ENCODE measurements around the gene ITFG2. TPM values are rescaled to one million over a fixed set of nuclear protein-coding genes. Genes with fewer than 3 reads are reported as not detected.

Gene ITFG2
- total and polyA plus RNA-seq, 2 donors (not counting 3 experiments of a cell fraction or from before 2014, with no cell fraction given) = 25.0 to 31.9 TPM

DNA sequence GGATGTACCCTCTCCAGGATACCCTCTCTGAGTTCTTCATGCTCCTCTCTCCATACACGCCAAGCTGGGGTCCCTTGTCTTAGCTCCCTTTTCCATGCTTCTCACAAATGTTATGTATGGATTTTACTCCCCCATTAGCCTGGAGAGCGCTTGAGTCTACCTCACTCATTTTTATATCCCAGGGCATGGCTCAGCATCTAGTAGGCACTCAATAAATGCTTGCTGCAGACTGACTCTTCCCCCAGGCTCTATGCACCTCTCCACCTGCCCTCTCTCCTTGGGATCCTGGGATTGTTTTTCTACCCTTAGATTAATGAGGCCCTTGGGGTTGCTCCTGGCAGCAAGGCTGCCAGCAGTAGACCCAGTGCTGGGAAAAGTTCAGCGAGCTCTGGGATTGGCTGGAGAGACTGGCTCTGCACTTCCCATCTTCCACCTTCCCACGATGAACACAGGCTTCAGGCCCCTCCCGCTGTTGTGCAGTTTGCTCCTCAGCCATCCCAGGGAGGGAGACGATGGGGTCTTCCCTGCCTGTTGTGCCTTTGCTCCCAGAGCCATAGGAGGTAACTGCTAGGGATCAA, 20.2 kb downstream of the ITFG2 start:
- ChIA-PET CTCF (interaction anchor here (0.9 to 2.1 kb wide), 3 partner anchors 13 to 21 kb away, joined by 3 to 9 read pairs (median 5); no protein-coding TSS in a partner anchor), POLR2A (no interaction called here)
- Histone ChIP-seq H3K9me3 (replicated peaks; ENCODE audit: control insufficient read depth, insufficient read depth, low read length) (no peaks in the 10 kb centered on the region), H3K4me1 (ENCODE audit: control insufficient read depth, extremely low read depth, insufficient read depth, low read length) (no peaks in the 10 kb centered on the region), H3K27ac (ENCODE audit: insufficient read depth, low read depth, low read length) (no peak overlapping the region), H3K9ac (replicated peaks; ENCODE audit: extremely low read depth, insufficient read depth, low read length) (no peak overlapping the region), H3K79me2 (ENCODE audit: control insufficient read depth, insufficient read depth, low read length) (no peaks in the 10 kb centered on the region), H3K36me3 (ENCODE audit: control insufficient read depth in 2 of 2, extremely low read depth in 1 of 2, insufficient read depth in 2 of 2, low read length in 2 of 2) (peaks cover 0 to 5% of the 10 kb centered on the region in 2 experiments), H3K27me3 (ENCODE audit: control insufficient read depth in 2 of 2, insufficient read depth in 2 of 2, low read length in 2 of 2) (peaks cover 0 to 4% of the 10 kb centered on the region in 2 experiments), H3K9me1 (replicated peaks; ENCODE audit: control insufficient read depth, extremely low read depth, insufficient read depth, low read length) (no peaks in the 10 kb centered on the region), H4K20me1 (replicated peaks; ENCODE audit: control insufficient read depth, extremely low read depth, insufficient read depth, low read length) (no peaks in the 10 kb centered on the region), H3K4me2 (ENCODE audit: insufficient read depth, low read length) (no peak overlapping the region), H2AFZ (ENCODE audit: low read depth, low read length) (no peak overlapping the region), H3K4me3 (replicated peaks in 1 of 3; ENCODE audit: insufficient read depth in 1 of 3, low read depth in 1 of 3, low read length in 3 of 3) (no peak overlapping the region)
- TF ChIP-seq POLR2A (IDR thresholded peaks at IDR 0.05; ENCODE audit: low read depth, low read length) (no peak), EZH2 (IDR thresholded peaks at IDR 0.05; ENCODE audit: borderline replicate concordance, low read depth, low read length, severe bottlenecking) (no peak), FOS (IDR thresholded peaks at IDR 0.05; ENCODE audit: borderline replicate concordance, insufficient read depth, low read length) (no peak), POLR2AphosphoS5 (IDR thresholded peaks at IDR 0.05; ENCODE audit: insufficient read depth, low read depth, low read length) (no peak), GATA2 (IDR thresholded peaks at IDR 0.05; ENCODE audit: insufficient read depth, insufficient read length, low read depth, low read length) (no peak), JUN (IDR thresholded peaks at IDR 0.05; ENCODE audit: borderline replicate concordance, insufficient read depth, insufficient read length, low read depth) (no peak), MYC (IDR thresholded peaks at IDR 0.05; ENCODE audit: low read depth, low read length) (no peak)
- TF ChIP-seq, protein P1, sequence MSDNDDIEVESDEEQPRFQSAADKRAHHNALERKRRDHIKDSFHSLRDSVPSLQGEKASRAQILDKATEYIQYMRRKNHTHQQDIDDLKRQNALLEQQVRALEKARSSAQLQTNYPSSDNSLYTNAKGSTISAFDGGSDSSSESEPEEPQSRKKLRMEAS (IDR thresholded peaks at IDR 0.05; ENCODE audit: insufficient read depth, insufficient read length) = no peak
- TF ChIP-seq, protein P2, sequence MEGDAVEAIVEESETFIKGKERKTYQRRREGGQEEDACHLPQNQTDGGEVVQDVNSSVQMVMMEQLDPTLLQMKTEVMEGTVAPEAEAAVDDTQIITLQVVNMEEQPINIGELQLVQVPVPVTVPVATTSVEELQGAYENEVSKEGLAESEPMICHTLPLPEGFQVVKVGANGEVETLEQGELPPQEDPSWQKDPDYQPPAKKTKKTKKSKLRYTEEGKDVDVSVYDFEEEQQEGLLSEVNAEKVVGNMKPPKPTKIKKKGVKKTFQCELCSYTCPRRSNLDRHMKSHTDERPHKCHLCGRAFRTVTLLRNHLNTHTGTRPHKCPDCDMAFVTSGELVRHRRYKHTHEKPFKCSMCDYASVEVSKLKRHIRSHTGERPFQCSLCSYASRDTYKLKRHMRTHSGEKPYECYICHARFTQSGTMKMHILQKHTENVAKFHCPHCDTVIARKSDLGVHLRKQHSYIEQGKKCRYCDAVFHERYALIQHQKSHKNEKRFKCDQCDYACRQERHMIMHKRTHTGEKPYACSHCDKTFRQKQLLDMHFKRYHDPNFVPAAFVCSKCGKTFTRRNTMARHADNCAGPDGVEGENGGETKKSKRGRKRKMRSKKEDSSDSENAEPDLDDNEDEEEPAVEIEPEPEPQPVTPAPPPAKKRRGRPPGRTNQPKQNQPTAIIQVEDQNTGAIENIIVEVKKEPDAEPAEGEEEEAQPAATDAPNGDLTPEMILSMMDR (IDR thresholded peaks at IDR 0.05; ENCODE audit: extremely low read depth in 1 of 2, insufficient read depth in 1 of 2, low read depth in 1 of 2, low read length in 2 of 2) = no peak
- FAIRE-seq (no peak), DNase-seq (ENCODE audit: low read depth, low spot score) (no peak)
- no TSS peak for BruUV-seq (replicated peaks)
- dilution Hi-C loops (cut with MboI; ENCODE audit: extremely low pct_ligation_motif_present, low sequenced_read_pairs) = no loop called here
- intact Hi-C loops (cut with micrococcal nuclease) = no loop called here
